Hematopoietic multipotent progenitor cell (in vitro differentiated cells): Measurements from ENCODE around the gene MRPS9. TPM values are rescaled to one million over a fixed set of nuclear protein-coding genes. Genes with fewer than 3 reads are reported as not detected.

ENCODE experiments used
- DNase-seq, 3 donors: peaks; one replicate each; pipeline ENCODE4 v3.0.0-alpha.2; 2011 to 2015; ENCODE audit warnings: low read depth in 2 of 3, low spot score in 2 of 3
- total RNA-seq: library from RNA; depleted of rRNA; stranded (reverse); fragments of >200 nt; gene quantifications from one replicate; pipeline ENCODE4 v1.2.3, GENCODE V29; 2012

The MRPS9 gene
- total RNA-seq, 1 donor, result 8.6 TPM

GRCh38 chr2:105116348-105116747 lies 78.5 kb downstream of the MRPS9 start:
- no peak for DNase-seq

DNA sequence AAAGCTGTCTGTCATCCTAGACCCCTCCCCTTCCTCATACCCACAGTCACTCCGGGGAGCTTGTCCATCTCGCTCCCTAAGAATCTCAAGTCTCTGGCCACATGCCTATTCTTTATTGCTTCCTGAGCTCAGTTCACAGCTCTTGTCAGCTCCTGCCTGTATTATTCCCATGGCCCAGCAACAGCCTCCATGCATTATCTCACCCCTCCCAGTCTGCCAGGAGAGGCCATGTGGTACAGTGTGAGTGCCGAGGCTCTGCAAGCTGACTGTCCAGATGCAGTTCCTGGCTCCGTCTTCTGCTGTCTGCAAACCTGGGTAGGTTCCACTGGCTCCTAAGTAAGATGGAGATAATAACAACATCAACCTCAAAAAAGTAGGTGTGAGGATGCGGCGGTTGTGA lies 79.7 kb downstream of the MRPS9 start:
- DNase-seq, result no peak

GRCh38 chr2:105118960-105119359 lies 81.1 kb downstream of the MRPS9 start:
- DNase-seq, result peak in 2 of 3 donors; percentile 27 to 33

GRCh38 chr2:105121434-105121833 lies 83.6 kb downstream of the MRPS9 start:
- peak in 2 of 3 donors; percentile 18 to 72 for DNase-seq

DNA sequence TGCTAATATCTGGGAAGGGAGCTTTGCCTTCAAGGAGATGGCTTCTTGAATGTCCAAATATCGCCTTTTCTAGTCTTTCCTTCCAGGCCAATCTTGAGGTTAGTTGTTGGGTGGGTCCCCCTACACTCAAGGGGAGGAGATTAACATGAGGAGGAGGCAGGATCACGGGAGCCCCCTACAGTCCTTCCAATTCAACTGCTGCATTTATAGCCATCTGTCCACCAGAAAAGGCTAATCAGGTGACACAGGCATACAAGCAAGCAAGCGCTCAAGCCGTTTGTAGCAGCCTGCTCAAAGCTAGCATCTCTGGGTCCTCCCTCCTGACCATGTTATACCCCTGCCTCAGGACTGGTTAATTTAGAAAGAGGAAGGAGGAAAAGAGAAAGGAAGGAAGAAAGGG lies 87.6 kb downstream of the MRPS9 start:
- no peak for DNase-seq

DNA sequence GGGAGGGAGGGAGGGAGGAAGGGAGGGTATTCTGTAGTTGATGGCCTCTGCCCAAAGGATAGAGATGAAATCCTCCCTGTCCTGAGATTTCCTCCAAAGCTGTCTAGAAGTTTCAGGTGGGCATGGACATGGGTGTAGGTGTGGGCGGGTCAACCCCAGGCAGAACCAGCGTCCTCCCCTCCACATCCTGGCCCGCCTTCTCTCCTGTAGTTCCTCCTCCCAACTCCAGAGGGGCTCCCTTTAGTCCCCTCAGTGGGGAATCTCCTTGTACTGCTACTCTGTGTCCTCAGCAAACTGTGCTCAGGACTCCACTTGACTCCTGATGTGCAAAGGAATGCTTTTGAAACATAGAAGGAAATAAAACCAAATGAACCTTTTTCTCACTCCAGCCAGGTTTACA lies 88.1 kb downstream of the MRPS9 start:
- no peak for DNase-seq

GRCh38 chr2:105126336-105126735 lies 88.5 kb downstream of the MRPS9 start:
- no peak for DNase-seq

DNA sequence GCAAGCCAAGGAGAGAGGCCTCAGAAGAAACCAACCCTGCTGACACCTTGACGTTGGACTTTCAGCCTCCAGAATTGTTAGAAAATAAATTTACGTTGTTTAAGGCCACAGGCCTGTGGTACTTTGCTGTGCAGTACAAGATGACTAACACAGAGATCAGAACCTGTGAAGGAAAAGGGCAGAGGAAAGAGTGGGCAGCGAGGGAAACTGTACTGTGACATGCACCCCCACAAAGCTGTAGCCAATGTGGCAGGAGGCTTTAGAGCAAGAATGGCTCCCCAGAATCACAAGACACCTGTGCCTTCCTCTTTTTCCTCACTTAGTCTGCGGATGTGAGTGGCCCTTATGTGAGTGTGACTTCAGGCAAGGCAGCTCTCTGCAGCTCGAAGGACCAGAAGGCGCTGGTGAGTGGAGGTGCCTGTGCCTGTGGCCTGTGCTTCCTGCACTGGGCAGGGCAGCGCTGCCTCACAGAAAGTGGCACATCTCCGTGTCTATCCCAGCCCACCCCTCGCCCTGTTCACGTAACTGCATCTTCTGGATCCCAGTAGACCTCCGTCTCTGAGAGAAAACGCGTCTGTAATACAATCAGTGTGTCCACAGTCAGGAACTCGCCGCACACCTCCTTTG lies 89.5 kb downstream of the MRPS9 start:
- DNase-seq, result no peak

- DNase-seq, result peak in 1 of 3 donors; percentile 64
These were observed 91.9 kb downstream of the MRPS9 start for GRCh38 chr2:105129722-105130232.

GRCh38 chr2:105130546-105130945 lies 92.7 kb downstream of the MRPS9 start:
- no peak for DNase-seq

- no peak for DNase-seq
These were observed 96.2 kb downstream of the MRPS9 start for GRCh38 chr2:105134081-105134480.

DNA sequence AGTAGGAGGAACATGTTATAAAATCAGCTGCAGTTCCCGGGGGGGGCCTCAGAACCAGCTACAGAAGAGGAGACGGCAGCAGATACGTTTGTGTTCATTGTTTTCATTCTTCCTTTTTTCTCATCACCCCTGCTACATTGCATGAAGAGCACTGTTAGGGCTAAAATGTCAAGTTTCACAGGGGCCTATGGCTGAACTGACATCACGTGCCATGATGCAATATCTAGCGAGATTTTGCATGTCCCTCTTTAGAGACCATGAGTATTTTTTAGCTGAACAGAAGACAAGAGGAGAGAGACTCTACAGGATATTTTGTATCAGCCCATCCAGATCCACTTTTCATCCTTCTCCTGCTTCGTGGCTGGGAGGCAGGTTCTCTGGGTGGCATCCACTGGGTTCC lies 97.6 kb downstream of the MRPS9 start:
- DNase-seq, result no peak

GRCh38 chr2:105136394-105136793 lies 98.5 kb downstream of the MRPS9 start:
- DNase-seq, result no peak

DNA sequence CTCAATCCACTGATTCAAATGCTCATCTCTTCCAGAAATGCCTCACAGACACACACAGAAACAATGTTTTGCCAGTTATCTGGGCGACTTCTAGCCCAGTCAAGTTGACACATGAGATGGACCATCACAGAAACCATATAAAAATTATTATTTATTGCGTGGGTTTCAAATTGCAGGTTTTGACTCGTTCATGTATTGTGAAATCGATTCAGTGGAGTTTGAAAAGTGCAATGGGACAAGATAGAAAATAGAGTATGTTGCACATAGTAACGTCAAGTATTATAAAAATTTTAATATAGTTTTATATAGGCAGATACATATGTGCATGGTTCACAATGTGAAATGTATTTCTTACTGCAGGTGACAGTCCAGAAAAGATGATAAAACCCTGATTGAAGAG lies 100.8 kb downstream of the MRPS9 start:
- DNase-seq, result no peak

- DNase-seq, result no peak
These were observed 101.8 kb downstream of the MRPS9 start for GRCh38 chr2:105139556-105140239.

DNA sequence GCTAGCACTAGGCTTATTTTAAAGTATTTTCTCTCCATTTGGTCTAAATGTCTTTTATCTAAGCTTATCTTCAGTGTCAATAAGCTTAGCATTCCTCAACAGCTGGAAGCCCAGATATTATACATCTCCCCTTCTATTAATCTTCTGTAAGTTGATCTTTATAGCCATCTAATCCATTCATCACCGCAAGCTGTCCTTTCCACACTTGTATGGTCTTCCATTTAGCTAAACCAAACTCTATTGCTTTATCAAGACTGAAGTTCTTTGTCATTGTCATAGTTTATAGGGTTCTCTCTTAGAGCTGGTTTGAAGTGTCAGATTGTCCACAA lies 102.3 kb downstream of the MRPS9 start:
- no peak for DNase-seq

GRCh38 chr2:105141099-105141614 lies 103.3 kb downstream of the MRPS9 start:
- no peak for DNase-seq

GRCh38 chr2:105142239-105142638 lies 104.4 kb downstream of the MRPS9 start:
- no peak for DNase-seq

DNA sequence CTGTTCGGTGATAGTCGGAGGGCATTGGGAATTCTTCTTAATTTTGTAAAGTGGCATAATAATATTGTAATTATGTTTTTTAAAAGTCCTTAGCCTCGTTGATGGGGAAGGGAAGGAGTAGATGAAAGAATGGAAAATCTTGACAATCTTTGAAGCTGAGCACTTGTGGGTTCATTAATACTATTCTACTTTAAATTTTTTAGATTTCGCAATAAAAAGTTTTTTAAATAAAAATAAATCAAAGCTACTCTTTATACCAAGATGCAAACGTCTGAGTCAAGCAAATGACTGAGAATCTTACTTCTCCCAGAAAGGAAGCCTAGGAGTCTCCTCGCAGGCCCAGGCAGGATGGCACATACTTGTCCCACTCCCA lies 105.2 kb downstream of the MRPS9 start:
- no peak for DNase-seq

- DNase-seq, result peak in 2 of 3 donors; percentile 46 to 49
These were observed 105.7 kb downstream of the MRPS9 start for GRCh38 chr2:105143467-105144151.

DNA sequence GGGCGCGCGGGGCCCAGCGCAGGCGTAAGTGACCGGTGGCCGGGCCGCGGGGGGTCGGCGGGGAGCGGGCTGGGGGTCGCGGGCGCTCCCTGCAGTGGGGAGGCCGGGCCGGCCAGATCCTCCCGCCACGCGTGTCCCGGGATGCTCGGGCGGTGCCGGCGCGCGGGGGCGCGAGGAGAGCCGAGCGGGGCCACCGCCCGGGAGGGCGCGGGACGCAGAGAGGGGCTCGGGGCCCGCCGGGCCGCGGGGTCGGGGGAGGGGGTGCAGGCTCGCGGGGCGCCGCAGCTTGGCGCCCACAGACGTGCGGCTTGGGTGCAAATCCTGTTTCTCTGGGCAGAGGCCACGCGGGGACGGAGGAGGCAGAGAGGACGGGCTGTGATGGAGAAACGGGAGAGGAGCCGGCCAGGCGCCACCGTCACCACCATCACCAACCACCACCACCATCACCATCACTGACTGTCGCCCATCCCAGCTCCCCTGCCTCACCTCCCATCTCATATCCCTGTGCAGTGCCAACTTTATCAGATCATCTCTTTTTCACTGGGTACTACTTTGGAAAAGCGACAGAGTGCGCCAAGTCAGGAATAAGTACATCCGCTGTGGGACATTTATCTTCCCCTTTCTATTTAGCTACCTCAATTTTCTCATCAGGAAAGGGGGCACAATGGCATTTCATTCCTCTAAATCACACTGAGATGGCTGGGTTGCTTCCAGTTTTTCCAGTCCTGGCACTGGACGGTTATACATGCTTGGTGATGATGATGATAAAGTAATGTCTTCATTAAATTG lies 106.5 kb downstream of the MRPS9 start:
- no peak for DNase-seq
